ENCODE data around the gene FMNL3. TPM values are rescaled to one million over a fixed set of nuclear protein-coding genes. Genes with fewer than 3 reads are reported as not detected.

FMNL3 gene
- total and polyA plus RNA-seq, 2 of the 13 experiments (the other 11 are each of a cell fraction or from before 2014, with no cell fraction given), result 0.44 to 1.1 TPM

DNA sequence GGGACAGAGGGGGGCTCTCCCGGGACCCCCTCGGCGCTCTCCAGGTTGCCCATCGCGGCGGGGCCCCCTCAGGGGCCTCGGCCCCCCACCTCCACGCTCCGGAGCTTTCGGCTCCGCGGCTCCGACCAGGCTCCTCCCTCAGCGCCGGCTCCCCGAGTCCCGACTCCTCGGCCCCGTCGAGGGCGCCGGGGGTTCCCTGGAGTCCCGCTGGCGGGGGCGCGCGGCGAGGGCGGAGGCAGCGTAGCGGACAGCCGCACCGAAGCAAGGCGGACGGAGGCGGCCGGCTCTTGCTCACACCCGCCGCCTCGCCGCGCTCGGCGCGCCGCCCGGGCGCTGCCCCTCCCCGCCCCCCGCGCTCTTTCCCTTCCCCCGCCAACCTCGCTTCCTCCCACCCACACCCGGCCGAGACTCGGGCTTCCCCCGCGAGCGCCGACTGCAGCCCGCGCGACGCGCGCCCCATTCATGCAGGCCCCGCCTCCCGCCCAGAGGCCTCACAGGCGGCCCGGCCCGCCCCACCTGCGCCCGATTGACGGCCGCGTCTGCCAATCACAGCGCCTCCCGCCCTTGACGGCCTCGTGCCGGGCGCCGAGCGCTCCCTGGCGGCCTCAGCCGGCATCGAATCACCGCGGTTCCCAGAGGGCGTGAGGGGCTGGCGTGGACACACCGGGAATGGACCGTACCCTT, at the start of gene FMNL3 (continued):
- no peak for TF ChIP-seq CERS6 (CRISPR knock-in tag; IDR thresholded peaks at IDR 0.05)
- TF ChIP-seq ZNF576 (CRISPR knock-in tag; IDR thresholded peaks at IDR 0.05), result no peak
- peak; percentile 29; the same call in 1 of the 2 replicates for TF ChIP-seq JUNB (CRISPR knock-in tag; IDR thresholded peaks at IDR 0.05; ENCODE audit: borderline replicate concordance)
- TF ChIP-seq IRF2 (CRISPR knock-in tag; IDR thresholded peaks at IDR 0.05), result peak; percentile 81
- TF ChIP-seq MIER3 (CRISPR knock-in tag; IDR thresholded peaks at IDR 0.05; ENCODE audit: borderline replicate concordance), result peak; percentile 53; the same call in 1 of the 2 replicates
- peak; percentile 47; the same call in 1 of the 2 replicates for TF ChIP-seq ZNF101 (CRISPR knock-in tag; IDR thresholded peaks at IDR 0.05; ENCODE audit: borderline replicate concordance, low read depth)
- TF ChIP-seq SNAPC2 (CRISPR knock-in tag; IDR thresholded peaks at IDR 0.05), result peak; percentile 33; the same call in 1 of the 2 replicates
- TF ChIP-seq, protein P1, sequence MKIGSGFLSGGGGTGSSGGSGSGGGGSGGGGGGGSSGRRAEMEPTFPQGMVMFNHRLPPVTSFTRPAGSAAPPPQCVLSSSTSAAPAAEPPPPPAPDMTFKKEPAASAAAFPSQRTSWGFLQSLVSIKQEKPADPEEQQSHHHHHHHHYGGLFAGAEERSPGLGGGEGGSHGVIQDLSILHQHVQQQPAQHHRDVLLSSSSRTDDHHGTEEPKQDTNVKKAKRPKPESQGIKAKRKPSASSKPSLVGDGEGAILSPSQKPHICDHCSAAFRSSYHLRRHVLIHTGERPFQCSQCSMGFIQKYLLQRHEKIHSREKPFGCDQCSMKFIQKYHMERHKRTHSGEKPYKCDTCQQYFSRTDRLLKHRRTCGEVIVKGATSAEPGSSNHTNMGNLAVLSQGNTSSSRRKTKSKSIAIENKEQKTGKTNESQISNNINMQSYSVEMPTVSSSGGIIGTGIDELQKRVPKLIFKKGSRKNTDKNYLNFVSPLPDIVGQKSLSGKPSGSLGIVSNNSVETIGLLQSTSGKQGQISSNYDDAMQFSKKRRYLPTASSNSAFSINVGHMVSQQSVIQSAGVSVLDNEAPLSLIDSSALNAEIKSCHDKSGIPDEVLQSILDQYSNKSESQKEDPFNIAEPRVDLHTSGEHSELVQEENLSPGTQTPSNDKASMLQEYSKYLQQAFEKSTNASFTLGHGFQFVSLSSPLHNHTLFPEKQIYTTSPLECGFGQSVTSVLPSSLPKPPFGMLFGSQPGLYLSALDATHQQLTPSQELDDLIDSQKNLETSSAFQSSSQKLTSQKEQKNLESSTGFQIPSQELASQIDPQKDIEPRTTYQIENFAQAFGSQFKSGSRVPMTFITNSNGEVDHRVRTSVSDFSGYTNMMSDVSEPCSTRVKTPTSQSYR (CRISPR knock-in tag; IDR thresholded peaks at IDR 0.05; ENCODE audit: borderline replicate concordance), result no peak
- TF ChIP-seq ZNF335 (CRISPR knock-in tag; IDR thresholded peaks at IDR 0.05), result 0 out of 2 replicates have a peak, but pooled peaks have one; percentile 58
- TF ChIP-seq NBN (conservative IDR thresholded peaks at IDR 0.05), result no peak
- TF ChIP-seq ATF5 (CRISPR knock-in tag; IDR thresholded peaks at IDR 0.05; ENCODE audit: low read depth), result no peak
- peak; percentile 74; the same call in 1 of the 2 replicates for TF ChIP-seq YEATS2 (CRISPR knock-in tag; IDR thresholded peaks at IDR 0.05; ENCODE audit: borderline replicate concordance)
- TF ChIP-seq ZIK1 (CRISPR knock-in tag; IDR thresholded peaks at IDR 0.05; ENCODE audit: borderline replicate concordance, low read depth), result peak; percentile 90; the same call in 1 of the 2 replicates
- TF ChIP-seq NFYB (CRISPR knock-in tag; IDR thresholded peaks at IDR 0.05), result peak; percentile 96
- TF ChIP-seq ZNF761 (CRISPR knock-in tag; conservative IDR thresholded peaks at IDR 0.05), result 0 out of 2 replicates have a peak, but pooled peaks have one; percentile 52
- TF ChIP-seq, protein P2, sequence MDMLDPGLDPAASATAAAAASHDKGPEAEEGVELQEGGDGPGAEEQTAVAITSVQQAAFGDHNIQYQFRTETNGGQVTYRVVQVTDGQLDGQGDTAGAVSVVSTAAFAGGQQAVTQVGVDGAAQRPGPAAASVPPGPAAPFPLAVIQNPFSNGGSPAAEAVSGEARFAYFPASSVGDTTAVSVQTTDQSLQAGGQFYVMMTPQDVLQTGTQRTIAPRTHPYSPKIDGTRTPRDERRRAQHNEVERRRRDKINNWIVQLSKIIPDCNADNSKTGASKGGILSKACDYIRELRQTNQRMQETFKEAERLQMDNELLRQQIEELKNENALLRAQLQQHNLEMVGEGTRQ (IDR thresholded peaks at IDR 0.05; ENCODE audit: low read depth, low read length), result no peak
- TF ChIP-seq, protein P2 (CRISPR knock-in tag; IDR thresholded peaks at IDR 0.05; ENCODE audit: borderline replicate concordance), result no peak
- TF ChIP-seq ZNF3 (CRISPR knock-in tag; IDR thresholded peaks at IDR 0.05), result no peak
- no peak for TF ChIP-seq PHF21A (CRISPR knock-in tag; IDR thresholded peaks at IDR 0.05)
- peak; percentile 69; the same call in 1 of the 2 replicates for TF ChIP-seq ZBTB38 (CRISPR knock-in tag; IDR thresholded peaks at IDR 0.05)
- peak; percentile 91 for TF ChIP-seq ZMYM4 (CRISPR knock-in tag; IDR thresholded peaks at IDR 0.05)
- TF ChIP-seq ZNF75D (CRISPR knock-in tag; IDR thresholded peaks at IDR 0.05; ENCODE audit: borderline replicate concordance), result 0 out of 2 replicates have a peak, but pooled peaks have one; percentile 43
- TF ChIP-seq RXRB (CRISPR knock-in tag; IDR thresholded peaks at IDR 0.05; ENCODE audit: borderline replicate concordance), result peak; percentile 52; the same call in 1 of the 2 replicates
- TF ChIP-seq CBFB (CRISPR knock-in tag; IDR thresholded peaks at IDR 0.05), result peak; percentile 81; the same call in 1 of the 2 replicates
